GM10847 (cell line): ENCODE data around the gene MFNG.

Source experiments
- POLR2A ChIP-seq: IDR thresholded peaks from 2 replicates; pipeline ENCODE4 v1.6.1; 2011; ENCODE audit not compliant: insufficient read length; ENCODE audit errors: extremely low read depth

The MFNG gene

DNA sequence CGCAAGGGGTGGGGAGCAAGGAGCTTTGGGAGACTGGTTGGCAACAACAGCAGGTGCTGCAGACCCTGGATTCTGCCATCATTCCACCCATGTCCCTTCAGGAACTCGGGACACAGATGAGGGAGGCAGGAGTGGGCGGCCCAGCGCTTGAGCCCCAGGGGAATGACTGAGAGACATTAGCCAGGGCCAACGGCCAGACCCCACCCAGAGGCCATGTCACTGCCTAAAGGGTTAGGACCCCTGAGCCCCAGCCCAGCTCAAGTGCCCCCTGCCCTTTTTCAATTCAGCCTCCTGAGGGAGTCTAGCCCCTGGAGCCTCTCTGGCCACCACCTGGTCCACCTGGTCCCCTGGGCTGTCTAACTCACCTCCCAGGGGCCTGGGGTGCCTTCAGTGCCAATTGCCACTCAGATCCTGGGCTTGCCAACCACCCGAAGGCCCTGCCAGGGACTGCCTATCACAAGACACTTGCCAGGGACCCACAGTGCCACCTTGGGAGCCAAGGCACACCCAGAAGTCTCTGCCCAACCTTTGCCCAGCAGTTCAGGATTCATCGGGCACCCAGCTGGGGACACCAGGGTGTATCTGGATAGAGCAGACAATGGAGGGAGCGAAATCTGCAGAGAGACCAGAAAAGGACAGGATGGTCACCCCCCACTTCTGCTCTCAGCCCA, 16.6 kb downstream of the MFNG start:
- no peak for TF ChIP-seq POLR2A

DNA sequence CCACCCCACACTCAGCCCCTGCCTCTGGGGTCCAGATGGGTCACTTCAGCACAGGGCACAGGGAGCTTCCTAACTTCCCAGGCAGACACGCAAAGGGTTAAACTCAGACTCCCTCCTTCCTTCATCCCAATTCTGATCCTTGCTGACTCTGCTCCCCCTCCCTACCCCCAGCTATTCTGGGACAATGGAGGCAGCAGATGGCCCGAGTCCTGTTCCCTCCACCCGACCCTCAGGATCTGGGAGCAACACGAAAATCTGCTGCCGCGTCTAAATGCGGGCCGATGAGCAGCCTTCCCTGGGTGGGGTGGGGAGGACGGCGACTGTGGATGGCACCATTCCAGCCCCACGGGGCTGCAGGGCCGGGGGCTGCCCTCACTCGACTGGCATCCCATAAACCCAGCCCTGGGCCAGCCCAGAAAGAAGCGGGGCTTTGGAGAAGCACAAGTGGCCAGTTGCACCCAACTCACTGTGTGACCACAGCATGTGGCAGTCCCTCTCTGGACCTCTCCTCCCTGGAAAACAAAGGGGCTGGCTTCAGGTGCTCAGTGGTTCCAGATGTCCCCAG, 18.7 kb downstream of the MFNG start:
- TF ChIP-seq POLR2A: no peak

GRCh38 chr22:37464181-37464580, 22.0 kb downstream of the MFNG start:
- TF ChIP-seq POLR2A: no peak

DNA sequence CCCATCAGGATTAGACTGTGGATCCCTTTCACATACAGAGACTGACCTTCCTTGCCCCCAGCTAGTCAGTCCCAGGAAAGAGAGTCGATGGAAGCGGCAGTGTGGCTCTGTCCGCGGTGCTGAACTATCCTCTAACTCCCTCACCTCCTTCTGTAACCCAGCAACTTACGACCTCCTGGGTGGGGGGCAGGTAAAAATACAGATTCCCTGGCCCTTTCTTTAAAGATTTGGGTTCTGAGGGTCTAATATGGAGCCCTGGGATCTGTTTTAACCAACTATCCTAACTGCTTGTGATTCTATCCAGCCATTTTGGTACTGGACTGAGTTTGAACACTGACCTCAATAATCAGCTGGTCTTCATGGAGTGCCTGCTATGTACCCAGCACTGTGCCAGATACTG, 23.2 kb downstream of the MFNG start:
- no peak for TF ChIP-seq POLR2A

- no peak for TF ChIP-seq POLR2A
Measured at GRCh38 chr22:37462436-37462835, 23.7 kb downstream of the MFNG start.

DNA sequence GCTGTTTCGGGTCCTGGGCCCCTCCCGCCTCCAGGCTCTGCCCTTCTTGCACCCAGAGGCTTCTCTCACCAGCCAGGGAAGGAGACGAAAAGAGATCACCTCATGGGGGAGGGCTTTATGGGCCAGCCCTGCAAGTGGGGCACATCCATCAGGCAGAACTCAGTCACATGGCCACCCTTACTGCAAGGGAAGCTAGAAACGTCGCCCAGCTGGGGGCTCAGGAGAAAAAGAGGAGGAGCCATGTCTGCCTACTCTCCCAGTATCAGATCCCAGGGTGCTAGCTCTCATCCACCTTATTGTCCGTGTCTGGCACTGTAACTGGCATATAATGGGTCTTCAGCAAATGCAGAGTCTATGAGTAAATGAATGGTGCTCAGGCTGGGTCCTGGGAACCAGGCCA, 24.2 kb downstream of the MFNG start:
- no peak for TF ChIP-seq POLR2A

DNA sequence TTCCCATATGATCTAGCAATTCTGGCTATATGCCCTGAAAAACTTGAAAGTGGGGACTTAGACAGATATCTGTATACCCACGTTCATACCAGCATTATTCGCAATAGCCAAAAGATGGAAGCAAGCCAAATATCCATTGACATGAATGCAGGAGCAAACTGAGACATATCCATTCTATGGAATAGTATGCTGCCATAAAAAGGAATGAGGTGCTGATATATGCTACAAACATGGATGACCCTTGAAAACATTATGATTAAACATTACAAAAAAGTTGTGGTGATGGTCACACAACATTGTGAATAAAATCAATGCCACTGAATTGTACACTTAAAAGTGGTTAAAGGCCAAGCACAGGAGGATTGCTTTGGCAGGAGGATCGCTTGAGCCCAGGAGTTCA, 25.5 kb downstream of the MFNG start:
- TF ChIP-seq POLR2A: no peak

- TF ChIP-seq POLR2A: no peak
Measured at GRCh38 chr22:37459206-37459605, 27.0 kb downstream of the MFNG start.

DNA sequence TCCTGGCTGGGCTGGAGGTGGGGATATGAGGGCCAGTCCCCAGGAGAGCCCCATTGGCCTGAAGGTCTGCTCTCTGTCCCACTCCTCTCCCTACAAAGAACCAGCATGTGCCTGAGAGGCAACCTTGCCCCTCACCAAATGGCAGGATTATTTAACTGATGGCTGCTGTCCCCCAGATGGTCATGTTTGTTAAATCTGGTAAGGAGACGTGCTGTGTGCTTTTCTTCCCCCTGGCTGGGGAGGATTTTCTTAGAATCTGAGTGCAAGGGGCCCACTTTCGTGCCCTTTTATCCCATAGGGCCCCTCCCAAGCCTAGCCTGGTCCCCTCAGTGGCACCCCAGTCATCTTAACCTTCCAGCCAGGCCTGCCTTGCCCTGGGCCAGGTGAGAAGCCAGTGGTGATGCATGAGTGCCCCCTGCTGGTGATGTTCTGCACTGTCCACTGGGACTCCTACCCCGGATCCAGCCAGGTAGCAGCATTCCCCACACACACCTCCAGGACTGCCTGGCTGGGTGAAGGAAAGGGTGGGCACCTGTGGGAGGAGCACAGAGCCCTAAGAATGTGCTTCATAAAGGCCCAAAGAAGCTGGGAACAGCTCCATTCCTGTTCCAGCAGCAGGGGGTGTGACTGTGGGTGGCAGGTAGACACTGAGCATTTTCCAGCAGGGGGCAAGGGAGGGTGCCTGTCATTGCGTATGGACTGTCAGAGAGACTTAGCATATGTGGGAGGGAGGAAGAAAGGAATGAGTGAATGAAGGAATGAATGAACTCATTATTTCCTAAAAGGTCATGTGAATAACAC, 28.9 kb downstream of the MFNG start:
- TF ChIP-seq POLR2A: no peak

DNA sequence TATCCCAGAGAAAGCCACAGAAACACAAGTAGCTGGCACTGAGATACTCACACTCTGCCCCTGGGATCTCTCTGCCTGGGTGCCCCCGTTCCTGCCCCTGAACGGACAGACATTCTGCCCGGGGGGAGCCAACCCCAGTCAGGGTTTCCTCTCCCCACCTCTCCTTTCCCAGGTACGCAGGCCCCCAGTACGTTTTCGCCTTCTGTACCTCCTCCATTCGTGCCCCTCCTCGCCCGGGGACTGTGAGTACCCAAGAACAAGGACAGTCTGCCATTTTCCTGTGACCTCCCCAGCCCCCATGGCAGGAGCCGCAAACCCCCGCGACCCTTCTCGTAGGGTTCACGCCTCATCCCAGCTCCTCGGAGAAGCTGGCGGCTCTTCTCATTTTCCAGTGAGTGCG, 29.8 kb downstream of the MFNG start:
- TF ChIP-seq POLR2A: no peak

- no peak for TF ChIP-seq POLR2A
Measured at GRCh38 chr22:37455896-37456295, 30.3 kb downstream of the MFNG start.

GRCh38 chr22:37454857-37455686, 31.1 kb downstream of the MFNG start:
- no peak for TF ChIP-seq POLR2A

DNA sequence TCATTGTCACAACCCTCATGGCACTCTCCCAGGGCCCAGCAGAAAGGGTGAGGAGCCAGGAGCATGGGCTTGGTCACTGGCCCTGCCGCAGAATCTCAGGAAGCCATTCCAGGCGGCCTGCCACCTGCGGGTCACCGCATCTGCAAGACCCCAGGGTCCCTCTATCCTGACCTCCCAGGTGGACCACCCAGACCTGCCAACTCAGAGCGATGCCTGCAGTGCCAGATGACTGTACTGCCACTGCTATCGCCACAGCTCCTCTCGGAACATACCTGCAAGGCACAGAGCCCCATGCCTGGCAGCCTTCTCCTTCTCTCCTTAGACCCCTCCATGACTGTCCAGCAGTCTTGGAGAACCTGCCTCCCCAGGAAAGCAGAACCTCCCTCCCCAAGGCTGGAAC, 32.5 kb downstream of the MFNG start:
- no peak for TF ChIP-seq POLR2A

- no peak for TF ChIP-seq POLR2A
Measured at GRCh38 chr22:37451218-37451617, 35.0 kb downstream of the MFNG start.

GRCh38 chr22:37449331-37450001, 36.7 kb downstream of the MFNG start:
- TF ChIP-seq POLR2A: no peak

GRCh38 chr22:37448516-37449127, 37.6 kb downstream of the MFNG start:
- TF ChIP-seq POLR2A: no peak
